Muscle of leg (tissue), 11 donors: ENCODE data around the gene COL4A5. TPM values are rescaled to one million over a fixed set of nuclear protein-coding genes. Genes with fewer than 3 reads are reported as not detected.

Experiments used
- DNase-seq: peaks from one replicate; pipeline ENCODE4 v3.0.0; 2013
- H3K27ac ChIP-seq: one replicate; pipeline ENCODE4 v1.5.1; 2013; ENCODE audit warnings: mild to moderate bottlenecking, low read length, control low read depth
- H3K27me3 ChIP-seq: one replicate; pipeline ENCODE4 v1.6.1; 2013; ENCODE audit warnings: low read length; ENCODE audit not compliant: control insufficient read depth, insufficient read depth
- H3K36me3 ChIP-seq: one replicate; pipeline ENCODE4 v1.6.1; 2013; ENCODE audit warnings: low read length; ENCODE audit not compliant: control insufficient read depth, insufficient read depth
- H3K4me1 ChIP-seq: one replicate; pipeline ENCODE4 v1.6.1; 2013; ENCODE audit warnings: low read length; ENCODE audit not compliant: control insufficient read depth, insufficient read depth
- H3K4me3 ChIP-seq: one replicate; pipeline ENCODE4 v1.5.1; 2013; ENCODE audit warnings: low read length, control low read depth
- H3K9me3 ChIP-seq: replicated peaks from 2 replicates; pipeline ENCODE4 v1.6.1; 2013; ENCODE audit warnings: low read depth, low read length; ENCODE audit not compliant: control insufficient read depth
- WGBS: methylation state at CpG from one replicate; pipeline ENCODE4 v1.1.5; 2013; ENCODE audit warnings: missing lambda C conversion rate; ENCODE audit not compliant: insufficient coverage; 5-methylcytosine and 5-hydroxymethylcytosine counted together
- polyA plus RNA-seq, 8 donors: library from polyadenylated mRNA; unstranded; fragments of 120-200 nt; gene quantifications; one replicate each; pipeline versions ENCODE4 v1.2.1 to v1.2.3, GENCODE V29; 2013; ENCODE audit warnings: inconsistent platforms in 1 of 8, low replicate concordance in 1 of 8; ENCODE audit not compliant: insufficient read length in 8 of 8, insufficient read depth in 1 of 8
- total RNA-seq: library from RNA; stranded (reverse); fragments of 120-200 nt; gene quantifications from one replicate; pipeline ENCODE4 v1.2.4, GENCODE V29; 2013

Gene COL4A5
- total and polyA plus RNA-seq, 9 donors: 13.8 to 33.1 (median 17.5) TPM

- peaks cover 63% of the 10 kb centered on the region for H3K27me3 ChIP-seq
- H3K4me3 ChIP-seq: peak within 1 kb of the TSS; percentile 33
- no peaks in the 10 kb centered on the region for H3K9me3 ChIP-seq
- peak; percentile 13 for DNase-seq
- WGBS: 31% methylated on average over 60 of the region's 62 CpGs
- H3K27ac ChIP-seq: no peak within 1 kb of the TSS
- peaks cover 3% of the 10 kb centered on the region for H3K4me1 ChIP-seq
- no peaks in the 10 kb centered on the region for H3K36me3 ChIP-seq
Observed at GRCh38 chrX:108736509-108737479, 297.2 kb downstream of the COL4A5 start, which contains the start of gene IRS4. Gene IRS4 (minus strand): TSS chrX:108736563.

- H3K27me3 ChIP-seq: peaks cover 58% of the 10 kb centered on the region
Observed at GRCh38 chrX:108737754-108738153, 298.1 kb downstream of the COL4A5 start.

GRCh38 chrX:108740299-108740774 lies 300.7 kb downstream of the COL4A5 start:
- whole genome bisulfite sequencing: no CpG with 5 or more reads among the region's 1 CpG
- peaks cover 33% of the 10 kb centered on the region for H3K27me3 ChIP-seq

More at GRCh38 chrX:108737754-108738153, 298.1 kb downstream of the COL4A5 start:
- Histone ChIP-seq H3K36me3 (no peaks in the 10 kb centered on the region), H3K4me3 (no peak overlapping the region), H3K4me1 (peaks cover 3% of the 10 kb centered on the region), H3K27ac (no peak overlapping the region), H3K9me3 (no peaks in the 10 kb centered on the region)
- no peak for DNase-seq
- WGBS: 0% methylated on average over 1 of the region's 5 CpGs

More at GRCh38 chrX:108740299-108740774, 300.7 kb downstream of the COL4A5 start:
- Histone ChIP-seq H3K36me3 (no peaks in the 10 kb centered on the region), H3K4me1 (peaks cover 3% of the 10 kb centered on the region), H3K27ac (no peak overlapping the region), H3K9me3 (no peaks in the 10 kb centered on the region), H3K4me3 (no peak overlapping the region)
- no peak for DNase-seq

Other genes starting within 250 kb of the COL4A5 start
- gene COL4A6, start 1.4 kb upstream of the COL4A5 start, total RNA-seq: 2.1 TPM
- 1 to 10 TPM; 1.6 to 3.5 (median 1.9) TPM for gene COL4A6, start 1.4 kb upstream of the COL4A5 start, polyA plus RNA-seq